ENCODE results near the gene GPR141.
"Not testable (repeated sequence)": the region's sequence is repeated elsewhere in the genome, so short reads cannot be mapped to it uniquely, and the experiment has no call there.

- TF ChIP-seq CTCF (IDR thresholded peaks at IDR 0.05; ENCODE audit: extremely low read depth in 1 of 2, insufficient read depth in 1 of 2, low read depth in 1 of 2, low read length in 2 of 2); POLR2A (IDR thresholded peaks at IDR 0.05; ENCODE audit: low read depth, low read length); MAX (IDR thresholded peaks at IDR 0.05; ENCODE audit: insufficient read depth, insufficient read length); JUN (IDR thresholded peaks at IDR 0.05; ENCODE audit: borderline replicate concordance, insufficient read depth, insufficient read length, low read depth); EZH2 (IDR thresholded peaks at IDR 0.05; ENCODE audit: borderline replicate concordance, low read depth, low read length, severe bottlenecking): not testable (repeated sequence)
Measured at GRCh38 chr7:37704328-37704833, 20.8 kb downstream of the GPR141 start.
